Right atrium auricular region (tissue), 2 donors: ENCODE data around the gene ZNF692. TPM values are rescaled to one million over a fixed set of nuclear protein-coding genes. Genes with fewer than 3 reads are reported as not detected.
"Not testable (repeated sequence)": the region's sequence is repeated elsewhere in the genome, so short reads cannot be mapped to it uniquely, and the experiment has no call there.

Experiments used
- DNase-seq: peaks from one replicate; pipeline ENCODE4 v3.0.0-alpha.2; 2019; ENCODE audit warnings: low spot score
- H3K27ac ChIP-seq, 2 donors: fragments of 200-600 bp; sonication (generic); 1 replicate in 1 of 2; 2 replicates in 1 of 2; pipeline ENCODE4 v1.5.1; 2016 to 2019
- H3K27me3 ChIP-seq, 2 donors: fragments of 200-600 bp; sonication (generic); one replicate each; pipeline versions ENCODE4 v1.5.1 to v1.6.0; 2017 to 2019
- H3K36me3 ChIP-seq: fragments of 200-600 bp; sonication (generic); one replicate; pipeline ENCODE4 v1.5.1; 2016
- H3K4me1 ChIP-seq, 2 donors: fragments of 200-600 bp; sonication (generic); one replicate each; pipeline versions ENCODE4 v1.5.1 to v1.6.0; 2017 to 2019
- H3K4me3 ChIP-seq, 2 donors: fragments of 200-600 bp; sonication (generic); 1 replicate in 1 of 2; 2 replicates in 1 of 2; pipeline ENCODE4 v1.5.1; 2017 to 2019; ENCODE audit warnings: mild to moderate bottlenecking in 1 of 2, moderate library complexity in 1 of 2
- H3K9me3 ChIP-seq, 2 donors: fragments of 200-600 bp; sonication (generic); one replicate each; pipeline ENCODE4 v1.5.1; 2019
- microRNA-seq, 2 donors: library from miRNA; unstranded; fragments of <30 nt; microRNA quantifications; one replicate each; pipeline ENCODE4, GENCODE V29; 2016 to 2017; ENCODE audit warnings: borderline number of aligned reads in 2 of 2, borderline replicate concordance in 1 of 2
- total RNA-seq, 2 donors: library from RNA; depleted of rRNA; stranded (reverse); fragments of >200 nt; gene quantifications; one replicate each; pipeline ENCODE4 v1.1.0, GENCODE V29; 2016
- TF ChIP-seq, protein P1 (sequence below), 2 donors: fragments of 200-600 bp; sonication (generic); IDR thresholded peaks; one replicate each; pipeline ENCODE4 v1.5.1; 2019; ENCODE audit warnings: antibody characterized with exemption in 2 of 2

Gene ZNF692
- total RNA-seq, 2 donors from 2014 or later: 9.7 to 11.8 TPM

DNA sequence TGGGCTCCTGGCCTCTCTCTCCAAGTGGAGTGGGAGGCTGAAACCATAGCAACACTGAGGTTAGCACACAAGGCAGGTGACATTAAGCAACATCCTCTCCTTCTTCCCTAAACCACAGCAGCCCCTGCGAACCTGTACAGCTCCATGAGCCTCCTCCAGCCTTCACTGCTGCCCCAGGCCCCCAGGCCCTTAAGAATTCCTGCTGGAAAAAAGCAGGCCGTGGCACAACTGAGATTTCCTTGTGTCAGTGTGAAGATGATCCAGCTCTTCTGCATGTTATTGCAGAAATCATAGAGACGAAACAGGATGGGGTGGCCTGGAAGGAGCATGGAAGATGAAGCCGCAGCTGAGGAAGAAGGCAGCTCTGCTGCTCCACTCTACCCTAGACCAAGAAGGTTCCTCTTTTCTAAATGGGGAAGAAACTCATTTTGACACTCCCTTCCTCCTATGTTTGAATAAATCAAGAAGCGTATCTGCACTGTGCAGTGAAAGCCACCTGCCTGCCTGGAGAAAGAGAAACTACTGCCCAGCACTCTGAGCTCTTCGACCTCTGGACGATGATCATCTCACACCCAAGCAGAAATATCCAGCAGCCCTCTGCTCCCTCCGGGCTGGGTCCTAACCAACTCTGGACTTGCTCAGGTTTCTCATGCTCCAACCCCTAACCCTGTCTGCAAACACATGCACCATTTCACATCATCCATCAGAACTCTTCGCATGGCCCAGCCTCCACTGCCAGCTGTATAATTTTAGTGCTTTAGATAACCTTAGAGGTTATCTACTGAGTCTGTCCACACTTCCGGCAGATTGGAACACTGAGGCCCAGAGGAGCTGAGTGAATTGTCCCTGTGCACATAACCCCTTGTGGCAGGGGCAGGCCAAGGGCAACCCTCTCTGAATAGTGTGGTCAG lies 53.9 kb downstream of the ZNF692 start:
- Histone ChIP-seq H3K4me1 (peaks cover 0 to 1% of the 10 kb centered on the region in 2 donors), H3K27me3 (no peaks in the 10 kb centered on the region), H3K4me3 (no peak overlapping the region), H3K27ac (no peak overlapping the region), H3K36me3 (no peaks in the 10 kb centered on the region), H3K9me3 (no peaks in the 10 kb centered on the region)
- DNase-seq: no peak
- TF ChIP-seq, protein P1, sequence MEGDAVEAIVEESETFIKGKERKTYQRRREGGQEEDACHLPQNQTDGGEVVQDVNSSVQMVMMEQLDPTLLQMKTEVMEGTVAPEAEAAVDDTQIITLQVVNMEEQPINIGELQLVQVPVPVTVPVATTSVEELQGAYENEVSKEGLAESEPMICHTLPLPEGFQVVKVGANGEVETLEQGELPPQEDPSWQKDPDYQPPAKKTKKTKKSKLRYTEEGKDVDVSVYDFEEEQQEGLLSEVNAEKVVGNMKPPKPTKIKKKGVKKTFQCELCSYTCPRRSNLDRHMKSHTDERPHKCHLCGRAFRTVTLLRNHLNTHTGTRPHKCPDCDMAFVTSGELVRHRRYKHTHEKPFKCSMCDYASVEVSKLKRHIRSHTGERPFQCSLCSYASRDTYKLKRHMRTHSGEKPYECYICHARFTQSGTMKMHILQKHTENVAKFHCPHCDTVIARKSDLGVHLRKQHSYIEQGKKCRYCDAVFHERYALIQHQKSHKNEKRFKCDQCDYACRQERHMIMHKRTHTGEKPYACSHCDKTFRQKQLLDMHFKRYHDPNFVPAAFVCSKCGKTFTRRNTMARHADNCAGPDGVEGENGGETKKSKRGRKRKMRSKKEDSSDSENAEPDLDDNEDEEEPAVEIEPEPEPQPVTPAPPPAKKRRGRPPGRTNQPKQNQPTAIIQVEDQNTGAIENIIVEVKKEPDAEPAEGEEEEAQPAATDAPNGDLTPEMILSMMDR (IDR thresholded peaks at IDR 0.05): no peak

DNA sequence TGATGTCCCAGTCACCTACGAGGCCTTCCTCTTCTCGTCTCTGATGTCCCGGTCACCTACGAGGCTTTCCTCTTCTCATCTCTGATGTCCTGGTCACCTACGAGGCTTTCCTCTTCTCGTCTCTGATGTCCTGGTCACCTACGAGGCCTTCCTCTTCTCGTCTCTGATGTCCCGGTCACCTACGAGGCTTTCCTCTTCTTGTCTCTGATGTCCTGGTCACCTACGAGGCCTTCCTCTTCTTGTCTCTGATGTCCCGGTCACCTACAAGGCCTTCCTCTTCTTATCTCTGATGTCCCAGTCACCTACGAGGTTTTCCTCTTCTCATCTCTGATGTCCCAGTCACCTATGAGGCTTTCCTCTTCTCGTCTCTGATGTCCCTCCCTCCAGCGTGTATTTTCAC lies 55.4 kb downstream of the ZNF692 start:
- H3K4me1 ChIP-seq, H3K27ac ChIP-seq, H3K9me3 ChIP-seq, H3K4me3 ChIP-seq, DNase-seq, H3K36me3 ChIP-seq, H3K27me3 ChIP-seq: not testable (repeated sequence)

DNA sequence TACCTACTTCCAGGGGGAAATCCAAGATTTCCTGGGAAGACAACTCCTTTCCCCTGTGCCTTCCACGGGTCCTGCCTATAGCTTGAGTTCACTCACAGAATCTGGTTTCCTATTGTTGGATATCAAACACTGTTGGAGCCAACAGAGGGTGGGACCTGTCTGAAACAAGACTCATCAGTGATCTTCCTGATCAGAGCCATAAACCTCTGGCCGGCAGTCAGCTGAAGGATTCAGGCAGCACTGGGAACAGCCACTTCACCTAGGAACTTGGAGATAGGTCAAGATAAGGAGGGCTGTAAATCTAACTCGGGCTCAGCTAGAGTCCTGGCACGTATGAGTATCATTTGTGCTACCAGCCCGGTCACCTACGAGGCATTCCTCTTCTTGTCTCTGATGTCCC lies 56.4 kb downstream of the ZNF692 start:
- H3K4me1 ChIP-seq: no peaks in the 10 kb centered on the region
- no peaks in the 10 kb centered on the region for H3K27me3 ChIP-seq
- no peak overlapping the region for H3K4me3 ChIP-seq
- TF ChIP-seq, protein P1 (IDR thresholded peaks at IDR 0.05): no peak
- DNase-seq: no peak
- H3K9me3 ChIP-seq: no peaks in the 10 kb centered on the region
- H3K27ac ChIP-seq: no peak overlapping the region
- H3K36me3 ChIP-seq: no peaks in the 10 kb centered on the region

DNA sequence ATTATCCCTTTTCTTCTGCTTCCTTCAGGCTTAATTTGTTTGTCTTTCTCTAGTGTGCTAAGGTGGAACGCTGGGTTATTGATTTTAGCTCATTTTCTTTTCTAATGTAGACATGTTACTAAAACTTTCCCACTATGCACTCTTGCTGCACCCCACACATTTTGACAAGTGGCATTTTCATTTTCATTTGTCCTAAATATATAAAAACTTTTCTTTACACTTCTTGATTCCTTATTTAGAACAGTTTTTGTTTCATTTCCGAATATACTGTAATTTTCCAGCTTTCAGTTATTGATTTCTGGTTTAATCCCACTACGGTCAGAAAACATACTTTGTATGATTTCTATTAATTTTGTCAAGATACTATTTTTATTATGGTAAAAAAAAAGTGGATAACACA lies 58.4 kb downstream of the ZNF692 start:
- no peak for DNase-seq
- no peaks in the 10 kb centered on the region for H3K36me3 ChIP-seq

More for the DNA sequence above, 58.4 kb downstream of the ZNF692 start:
- Histone ChIP-seq H3K9me3 (peaks cover 0 to 2% of the 10 kb centered on the region in 2 donors), H3K27ac (no peak overlapping the region), H3K27me3 (no peaks in the 10 kb centered on the region), H3K4me3 (no peak overlapping the region), H3K4me1 (no peaks in the 10 kb centered on the region)
- TF ChIP-seq, protein P1 (IDR thresholded peaks at IDR 0.05): no peak

Small RNA genes within 50 kb of the gene (microRNA-seq; reads per million reads assigned to microRNA genes)
- 3.5 to 4.2 reads per million in 2 donors for gene MIR3124

Other genes starting within 250 kb of the ZNF692 start
- gene OR2T11, start 224.0 kb downstream of the ZNF692 start, total RNA-seq: not detected
- gene OR2T35, start 213.8 kb downstream of the ZNF692 start, total RNA-seq: not detected
- not detected for gene OR2T27, start 203.6 kb downstream of the ZNF692 start, total RNA-seq
- not detected for gene OR14I1, start 156.3 kb downstream of the ZNF692 start, total RNA-seq
- gene LYPD8, start 103.3 kb downstream of the ZNF692 start, total RNA-seq: not detected
- gene SH3BP5L, start 33.2 kb downstream of the ZNF692 start, total RNA-seq: 10 to 100 TPM; 13.6 to 18.5 TPM
- 10 to 100 TPM; 55.3 to 59.1 TPM for gene ZNF672, start 20.9 kb downstream of the ZNF692 start, total RNA-seq
- gene PGBD2, start 47.1 kb upstream of the ZNF692 start, total RNA-seq: 1 to 10 TPM; 2.4 to 3.1 TPM